ENCODE results near the gene RBMS3. TPM values are rescaled to one million over a fixed set of nuclear protein-coding genes. Genes with fewer than 3 reads are reported as not detected.

Gene RBMS3
- total RNA-seq, 2 experiments from 2014 or later = 1.0 TPM; not detected in 1

DNA sequence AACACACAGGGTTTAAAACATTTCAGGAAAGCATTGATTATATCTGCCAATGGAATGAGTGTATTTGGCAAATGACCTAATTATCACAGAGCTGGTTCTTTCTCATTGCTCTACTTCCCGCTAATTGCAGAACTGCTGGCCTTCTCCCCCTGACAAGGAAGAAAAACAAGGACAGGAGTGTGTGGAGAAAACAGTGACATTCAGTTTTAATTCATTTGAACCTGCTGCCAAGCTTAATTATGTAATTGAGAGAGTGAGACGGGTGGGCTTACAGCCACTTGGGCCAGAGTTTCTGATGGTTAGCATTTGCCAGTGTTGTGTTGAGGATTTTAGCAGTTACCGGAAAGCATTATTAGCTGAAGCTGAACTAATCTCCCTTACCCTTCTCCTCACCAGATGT lies 301.4 kb downstream of the RBMS3 start:
- Histone ChIP-seq H3K4me3 (ENCODE audit: low read depth, low read length, poor library complexity, severe bottlenecking) (no peak overlapping the region), H4K20me1 (ENCODE audit: insufficient read depth, low read length) (no peaks in the 10 kb centered on the region), H3K4me2 (ENCODE audit: low read length) (no peak overlapping the region), H2AFZ (ENCODE audit: low read length) (no peak overlapping the region), H3K9me2 (ENCODE audit: insufficient read depth, low read length) (no peaks in the 10 kb centered on the region), H3K36me3 (ENCODE audit: insufficient read depth, low read length) (no peaks in the 10 kb centered on the region), H3K9me3 (ENCODE audit: low read length) (no peaks in the 10 kb centered on the region), H3K27ac (ENCODE audit: low read depth, low read length, poor library complexity, severe bottlenecking) (no peak overlapping the region), H3K79me2 (ENCODE audit: insufficient read depth, low read depth, low read length) (no peaks in the 10 kb centered on the region), H3K4me1 (ENCODE audit: insufficient read depth, low read length, poor library complexity, severe bottlenecking) (no peaks in the 10 kb centered on the region)
- DNase-seq (ENCODE audit: low spot score) = no peak
- ChIA-PET POLR2A (no interaction called here), CTCF (ENCODE audit: unreplicated experiment) (no interaction called here)
- TF ChIP-seq EZH2phosphoT487 (IDR thresholded peaks at IDR 0.05; ENCODE audit: borderline replicate concordance, low read depth, low read length) (no peak), CTCF (conservative IDR thresholded peaks at IDR 0.05; ENCODE audit: low read length) (no peak)
- intact Hi-C loops (cut with micrococcal nuclease; ENCODE audit: unreplicated experiment) = no loop called here
- no TSS peak for BruUV-seq (replicated peaks)

DNA sequence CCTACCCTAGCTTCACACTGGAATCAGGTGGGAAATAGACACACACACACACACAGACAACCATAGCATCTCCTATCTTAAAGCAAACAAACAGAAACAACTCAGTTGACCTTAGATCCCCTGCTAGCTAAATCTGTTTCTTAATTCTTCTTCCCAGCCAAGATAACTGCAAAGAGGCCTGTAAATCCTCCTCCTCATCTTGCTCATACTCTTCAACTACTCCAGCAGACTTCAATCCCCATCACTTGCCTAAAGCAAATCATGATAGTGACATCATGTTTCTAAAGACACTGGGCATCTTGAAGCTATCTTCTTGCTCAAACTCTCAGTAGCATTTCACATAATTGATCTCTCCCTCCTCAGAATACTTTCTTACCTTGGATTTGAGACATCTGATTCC lies 303.0 kb downstream of the RBMS3 start:
- no peaks in the 10 kb centered on the region for H3K79me2 ChIP-seq (ENCODE audit: insufficient read depth, low read depth, low read length)
- CTCF ChIA-PET (ENCODE audit: unreplicated experiment) = no interaction called here
- no peak for DNase-seq (ENCODE audit: low spot score)
- no TSS peak for BruUV-seq (replicated peaks)
- no peaks in the 10 kb centered on the region for H4K20me1 ChIP-seq (ENCODE audit: insufficient read depth, low read length)
- H3K9me2 ChIP-seq (ENCODE audit: insufficient read depth, low read length) = 0 out of 2 replicates have a peak, but pooled peaks cover 5% of the 10 kb centered on the region
- no peak overlapping the region for H2AFZ ChIP-seq (ENCODE audit: low read length)
- H3K4me2 ChIP-seq (ENCODE audit: low read length) = no peak overlapping the region
- no peaks in the 10 kb centered on the region for H3K9me3 ChIP-seq (ENCODE audit: low read length)
- intact Hi-C loops (cut with micrococcal nuclease; ENCODE audit: unreplicated experiment) = no loop called here
- TF ChIP-seq CTCF (conservative IDR thresholded peaks at IDR 0.05; ENCODE audit: low read length) (no peak), EZH2phosphoT487 (IDR thresholded peaks at IDR 0.05; ENCODE audit: borderline replicate concordance, low read depth, low read length) (no peak)
- no peak overlapping the region for H3K4me3 ChIP-seq (ENCODE audit: low read depth, low read length, poor library complexity, severe bottlenecking)
- H3K4me1 ChIP-seq (ENCODE audit: insufficient read depth, low read length, poor library complexity, severe bottlenecking) = no peaks in the 10 kb centered on the region
- no peak overlapping the region for H3K27ac ChIP-seq (ENCODE audit: low read depth, low read length, poor library complexity, severe bottlenecking)
- no peaks in the 10 kb centered on the region for H3K36me3 ChIP-seq (ENCODE audit: insufficient read depth, low read length)
- POLR2A ChIA-PET = interaction anchor here (0.6 kb wide), 2 partner anchors 57 to 72 kb away, joined by 3 to 4 read pairs; no protein-coding TSS in a partner anchor

- Histone ChIP-seq H3K79me2 (ENCODE audit: insufficient read depth, low read depth, low read length) (no peaks in the 10 kb centered on the region), H2AFZ (ENCODE audit: low read length) (no peak overlapping the region), H3K4me2 (ENCODE audit: low read length) (no peak overlapping the region), H4K20me1 (ENCODE audit: insufficient read depth, low read length) (no peaks in the 10 kb centered on the region), H3K4me1 (ENCODE audit: insufficient read depth, low read length, poor library complexity, severe bottlenecking) (no peaks in the 10 kb centered on the region), H3K9me3 (ENCODE audit: low read length) (no peaks in the 10 kb centered on the region), H3K27ac (ENCODE audit: low read depth, low read length, poor library complexity, severe bottlenecking) (no peak overlapping the region), H3K9me2 (ENCODE audit: insufficient read depth, low read length) (0 out of 2 replicates have a peak, but pooled peaks cover 5% of the 10 kb centered on the region), H3K36me3 (ENCODE audit: insufficient read depth, low read length) (no peaks in the 10 kb centered on the region), H3K4me3 (ENCODE audit: low read depth, low read length, poor library complexity, severe bottlenecking) (no peak overlapping the region)
- no peak for DNase-seq (ENCODE audit: low spot score)
- intact Hi-C loops (cut with micrococcal nuclease; ENCODE audit: unreplicated experiment) = no loop called here
- ChIA-PET POLR2A (interaction anchor here (1.0 kb wide), 1 partner anchor 10 kb away, joined by 4 read pairs; no protein-coding TSS in a partner anchor), CTCF (ENCODE audit: unreplicated experiment) (no interaction called here)
- TF ChIP-seq EZH2phosphoT487 (IDR thresholded peaks at IDR 0.05; ENCODE audit: borderline replicate concordance, low read depth, low read length) = no peak
- no peak for TF ChIP-seq CTCF (conservative IDR thresholded peaks at IDR 0.05; ENCODE audit: low read length)
- no TSS peak for BruUV-seq (replicated peaks)
Measured at GRCh38 chr3:29585368-29585767, 304.5 kb downstream of the RBMS3 start.

Data from OCI-LY7 (cell line).